Spleen (tissue), 11 donors: ENCODE measurements around the gene EPHA5. TPM values are rescaled to one million over a fixed set of nuclear protein-coding genes. Genes with fewer than 3 reads are reported as not detected.

Experiments used
- DNase-seq: peaks from one replicate; pipeline ENCODE4 v3.0.0-alpha.2; 2020
- H3K27ac ChIP-seq, 8 donors: fragments of 200-600 bp; sonication (generic) in 7 of 8; 1 replicate in 4 of 8; 2 replicates in 4 of 8; pipeline versions ENCODE4 v1.5.0 to v1.8.0; 2016 to 2021; ENCODE audit warnings: inconsistent platforms in 4 of 8, mild to moderate bottlenecking in 4 of 8, moderate library complexity in 1 of 8
- H3K27me3 ChIP-seq, 7 donors: fragments of 200-600 bp; sonication (generic) in 6 of 7; replicated peaks in 1 of 7; 1 replicate in 4 of 7; 2 replicates in 3 of 7; pipeline versions ENCODE4 v1.5.0 to v1.8.0; 2016 to 2021; ENCODE audit warnings: inconsistent platforms in 3 of 7, mild to moderate bottlenecking in 1 of 7
- H3K36me3 ChIP-seq, 6 donors: fragments of 200-600 bp; sonication (generic) in 5 of 6; 1 replicate in 4 of 6; 2 replicates in 2 of 6; pipeline versions ENCODE4 v1.5.0 to v1.8.0; 2016 to 2021; ENCODE audit warnings: inconsistent platforms in 2 of 6
- H3K4me1 ChIP-seq, 6 donors: fragments of 200-600 bp; sonication (generic) in 5 of 6; 1 replicate in 3 of 6; 2 replicates in 3 of 6; pipeline versions ENCODE4 v1.5.0 to v1.8.0; 2016 to 2021; ENCODE audit warnings: inconsistent platforms in 3 of 6
- H3K4me3 ChIP-seq, 8 donors: fragments of 200-600 bp; sonication (generic) in 7 of 8; 1 replicate in 4 of 8; 2 replicates in 4 of 8; pipeline versions ENCODE4 v1.5.0 to v1.8.0; 2016 to 2021; ENCODE audit warnings: inconsistent platforms in 4 of 8, mild to moderate bottlenecking in 4 of 8, moderate library complexity in 2 of 8
- H3K9me3 ChIP-seq, 8 donors: fragments of 200-600 bp; sonication (generic) in 7 of 8; 1 replicate in 4 of 8; 2 replicates in 4 of 8; pipeline versions ENCODE4 v1.5.0 to v1.8.0; 2016 to 2021; ENCODE audit warnings: inconsistent platforms in 4 of 8
- POLR2A ChIP-seq, 3 donors: fragments of 450-650 bp; IDR thresholded peaks; one replicate each; pipeline ENCODE4 v1.5.1; 2017; ENCODE audit warnings: antibody characterized with exemption in 3 of 3, mild to moderate bottlenecking in 1 of 3
- POLR2AphosphoS5 ChIP-seq, 3 donors: sonication (generic); formaldehyde crosslinking; IDR thresholded peaks; one replicate each; pipeline ENCODE4 v1.5.1; 2017; ENCODE audit warnings: antibody characterized with exemption in 3 of 3
- WGBS, 5 donors: extraction: QIAGEN DNeasy Blood & Tissue Kit in 3 of 5; methylation state at CpG; one replicate each; pipeline versions ENCODE4 v1.1.5 to v1.1.7; 2013 to 2018; 5-methylcytosine and 5-hydroxymethylcytosine counted together
- intact Hi-C: fragments of 100-400 bp; cut with DNase I; formaldehyde crosslinking; loops from one replicate; pipeline ENCODE4 v1.15.0; 2023; ENCODE audit warnings: low total_unique reads
- polyA plus RNA-seq, 3 donors: library from polyadenylated mRNA; stranded (reverse); fragments of 200-250 nt; gene quantifications; one replicate each; pipeline ENCODE4 v1.2.1, GENCODE V29; 2013
- total RNA-seq, 7 donors: library from RNA; depleted of rRNA in 3 of 7; stranded (reverse); fragments of >200 nt in 3 of 7; fragmentation: NEBNext Ultra II Directional in 4 of 7; extraction: Animal tissue kit (Norgen Biotek cat#: 25700) in 4 of 7; gene quantifications; one replicate each; pipeline versions ENCODE4 v1.1.0 to v1.2.1, GENCODE V29; 2016 to 2021
- TF ChIP-seq, protein P1 (sequence below), 11 experiments: fragments of 200-600 bp in 7 of 11; fragments of 450-650 bp in 4 of 11; sonication (generic) in 4 of 11; IDR thresholded peaks in 8 of 11; conservative IDR thresholded peaks in 3 of 11; 1 replicate in 7 of 11; 2 replicates in 4 of 11; pipeline versions ENCODE4 v1.4.0 to v1.8.0; 2016 to 2021; ENCODE audit warnings: antibody characterized with exemption in 11 of 11, inconsistent platforms in 4 of 11, mild to moderate bottlenecking in 1 of 11
- donor health status: healthy with polysubstance abuse.
- donor health status: DM: no; HTN: no; CAD: no; lungs with moderate emphysema.
- donor health status: DM: no; HTN: no; CAD: no.
- donor health status: Bipolar disorder and iron deficiency.
- donor health status: healthy.
- donor health status: DM: no; HTN: no; CAD: no.
- donor health status: DM: yes; HTN: yes; CAD: no.

The EPHA5 gene
- total and polyA plus RNA-seq, 10 donors: 0.02 to 0.93 (median 0.42) TPM

GRCh38 chr4:65653740-65654361 lies 16.4 kb downstream of the EPHA5 start:
- DNase-seq: no peak
- H3K27ac ChIP-seq: no peak overlapping the region
- H3K4me3 ChIP-seq: no peak overlapping the region
- WGBS, 5 donors: 74 to 81% (median 76%) methylated on average over 6 of the region's 6 CpGs
- no peaks in the 10 kb centered on the region for H3K36me3 ChIP-seq
- no peaks in the 10 kb centered on the region for H3K9me3 ChIP-seq
- intact Hi-C loops: no loop called here
- H3K27me3 ChIP-seq: no peaks in the 10 kb centered on the region
- no peaks in the 10 kb centered on the region for H3K4me1 ChIP-seq
- TF ChIP-seq POLR2AphosphoS5 (IDR thresholded peaks at IDR 0.05): no peak
- no peak for TF ChIP-seq POLR2A (IDR thresholded peaks at IDR 0.05)
- TF ChIP-seq, protein P1, sequence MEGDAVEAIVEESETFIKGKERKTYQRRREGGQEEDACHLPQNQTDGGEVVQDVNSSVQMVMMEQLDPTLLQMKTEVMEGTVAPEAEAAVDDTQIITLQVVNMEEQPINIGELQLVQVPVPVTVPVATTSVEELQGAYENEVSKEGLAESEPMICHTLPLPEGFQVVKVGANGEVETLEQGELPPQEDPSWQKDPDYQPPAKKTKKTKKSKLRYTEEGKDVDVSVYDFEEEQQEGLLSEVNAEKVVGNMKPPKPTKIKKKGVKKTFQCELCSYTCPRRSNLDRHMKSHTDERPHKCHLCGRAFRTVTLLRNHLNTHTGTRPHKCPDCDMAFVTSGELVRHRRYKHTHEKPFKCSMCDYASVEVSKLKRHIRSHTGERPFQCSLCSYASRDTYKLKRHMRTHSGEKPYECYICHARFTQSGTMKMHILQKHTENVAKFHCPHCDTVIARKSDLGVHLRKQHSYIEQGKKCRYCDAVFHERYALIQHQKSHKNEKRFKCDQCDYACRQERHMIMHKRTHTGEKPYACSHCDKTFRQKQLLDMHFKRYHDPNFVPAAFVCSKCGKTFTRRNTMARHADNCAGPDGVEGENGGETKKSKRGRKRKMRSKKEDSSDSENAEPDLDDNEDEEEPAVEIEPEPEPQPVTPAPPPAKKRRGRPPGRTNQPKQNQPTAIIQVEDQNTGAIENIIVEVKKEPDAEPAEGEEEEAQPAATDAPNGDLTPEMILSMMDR (IDR thresholded peaks at IDR 0.05 in 8 of 11, conservative IDR thresholded peaks at IDR 0.05 in 3 of 11): no peak

- intact Hi-C loops: no loop called here
- no peaks in the 10 kb centered on the region for H3K27me3 ChIP-seq
- no peaks in the 10 kb centered on the region for H3K9me3 ChIP-seq
- no peak overlapping the region for H3K4me3 ChIP-seq
- H3K4me1 ChIP-seq: no peaks in the 10 kb centered on the region
- 61 to 81% (median 71%) methylated on average over 3 of the region's 3 CpGs for WGBS, 5 donors
- H3K36me3 ChIP-seq: no peaks in the 10 kb centered on the region
- DNase-seq: no peak
- no peak overlapping the region for H3K27ac ChIP-seq
- TF ChIP-seq, protein P1 (IDR thresholded peaks at IDR 0.05 in 8 of 11, conservative IDR thresholded peaks at IDR 0.05 in 3 of 11): no peak
- TF ChIP-seq POLR2AphosphoS5 (IDR thresholded peaks at IDR 0.05): no peak
- TF ChIP-seq POLR2A (IDR thresholded peaks at IDR 0.05): no peak
Observed at GRCh38 chr4:65651751-65652150, 18.5 kb downstream of the EPHA5 start.

DNA sequence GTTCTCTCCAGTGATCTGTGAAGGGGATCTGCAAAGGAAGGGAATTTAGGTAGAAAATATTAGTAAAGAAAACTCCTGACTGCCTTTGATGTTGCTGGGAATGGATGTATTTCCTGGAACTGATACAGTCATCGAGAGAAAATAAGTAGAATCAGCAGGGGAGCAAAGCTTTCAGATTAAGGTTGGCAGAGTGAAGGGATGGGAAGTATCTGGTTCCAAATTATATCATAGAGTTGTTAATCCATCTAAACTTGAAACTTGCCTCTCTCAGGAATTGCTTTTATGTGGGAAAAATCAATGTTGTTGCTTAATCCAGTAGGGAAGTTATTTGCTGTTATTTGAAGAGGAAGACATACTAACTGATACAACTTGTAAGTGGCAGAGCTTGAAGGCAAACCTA lies 19.3 kb downstream of the EPHA5 start:
- Histone ChIP-seq H3K27me3 (no peaks in the 10 kb centered on the region), H3K9me3 (no peaks in the 10 kb centered on the region), H3K4me3 (no peak overlapping the region), H3K27ac (no peak overlapping the region), H3K4me1 (no peaks in the 10 kb centered on the region), H3K36me3 (no peaks in the 10 kb centered on the region)
- no peak for DNase-seq
- intact Hi-C loops: no loop called here
- TF ChIP-seq POLR2A (IDR thresholded peaks at IDR 0.05): no peak
- TF ChIP-seq POLR2AphosphoS5 (IDR thresholded peaks at IDR 0.05): no peak
- 47 to 72% (median 56%) methylated on average over 1 of the region's 1 CpG for WGBS, 5 donors

GRCh38 chr4:65646136-65646535 lies 24.2 kb downstream of the EPHA5 start:
- Histone ChIP-seq H3K36me3 (no peaks in the 10 kb centered on the region), H3K27me3 (no peaks in the 10 kb centered on the region), H3K9me3 (no peaks in the 10 kb centered on the region), H3K27ac (no peak overlapping the region), H3K4me3 (no peak overlapping the region), H3K4me1 (no peaks in the 10 kb centered on the region)
- no peak for TF ChIP-seq POLR2AphosphoS5 (IDR thresholded peaks at IDR 0.05)
- TF ChIP-seq POLR2A (IDR thresholded peaks at IDR 0.05): no peak
- TF ChIP-seq, protein P1 (IDR thresholded peaks at IDR 0.05 in 8 of 11, conservative IDR thresholded peaks at IDR 0.05 in 3 of 11): no peak
- no peak for DNase-seq
- WGBS, 5 donors: 76 to 94% (median 87%) methylated on average over 1 of the region's 1 CpG
- intact Hi-C loops: no loop called here
